Cortex of kidney (tissue), 1 donor: ENCODE results near the gene SMC3.

Source experiments
- DNase-seq: peaks from one replicate; lab custom pipeline; 2025; lab: John Stamatoyannopoulos, UW

The SMC3 gene

DNA sequence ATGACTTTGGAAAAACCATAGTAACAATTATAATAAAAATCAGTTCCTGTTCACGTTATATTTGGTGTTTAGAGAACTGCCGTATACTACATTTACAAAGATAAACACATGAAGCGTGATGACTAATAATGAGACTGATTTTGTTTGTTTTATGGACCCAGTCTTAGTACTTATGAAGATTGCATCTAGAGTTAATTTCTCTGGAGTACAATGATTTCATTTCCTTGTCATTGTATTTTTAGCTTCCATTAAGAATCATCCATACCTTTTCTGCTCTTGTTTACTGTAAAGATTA lies 79.6 kb downstream of the SMC3 start:
- DNase-seq: no peak

DNA sequence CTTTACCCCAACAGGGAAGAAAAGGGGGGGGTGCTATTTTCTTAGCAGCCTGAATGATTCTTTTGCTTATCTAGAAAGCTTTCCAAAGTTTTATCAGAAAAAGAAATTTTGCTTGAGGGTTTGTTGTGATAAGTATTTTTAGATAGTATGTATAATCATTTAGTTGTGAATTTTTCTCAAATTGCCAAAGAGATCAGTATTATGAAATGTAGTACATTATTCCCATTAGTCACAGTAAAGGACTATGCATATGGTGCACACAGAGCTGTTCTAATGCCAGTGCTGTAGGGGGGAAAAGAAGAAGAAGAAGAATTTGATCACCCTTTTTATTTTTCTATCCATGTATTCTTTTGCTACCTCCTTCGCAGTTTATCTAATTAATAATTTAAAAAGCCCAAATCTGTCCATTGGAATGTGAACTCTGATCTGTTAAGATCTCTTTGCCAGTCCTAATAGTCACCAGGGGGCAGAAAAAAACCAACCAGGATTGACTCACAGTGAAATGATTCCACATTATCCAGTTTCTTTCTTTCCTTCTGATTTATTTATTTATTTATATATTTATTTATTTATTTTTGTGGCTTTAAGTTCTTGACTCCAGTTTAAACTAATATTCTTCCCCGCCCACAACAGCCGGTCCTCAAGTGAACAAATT lies 81.3 kb downstream of the SMC3 start:
- DNase-seq: no peak

- DNase-seq: no peak
Observed at GRCh38 chr10:110649347-110650264, 82.1 kb downstream of the SMC3 start.

DNA sequence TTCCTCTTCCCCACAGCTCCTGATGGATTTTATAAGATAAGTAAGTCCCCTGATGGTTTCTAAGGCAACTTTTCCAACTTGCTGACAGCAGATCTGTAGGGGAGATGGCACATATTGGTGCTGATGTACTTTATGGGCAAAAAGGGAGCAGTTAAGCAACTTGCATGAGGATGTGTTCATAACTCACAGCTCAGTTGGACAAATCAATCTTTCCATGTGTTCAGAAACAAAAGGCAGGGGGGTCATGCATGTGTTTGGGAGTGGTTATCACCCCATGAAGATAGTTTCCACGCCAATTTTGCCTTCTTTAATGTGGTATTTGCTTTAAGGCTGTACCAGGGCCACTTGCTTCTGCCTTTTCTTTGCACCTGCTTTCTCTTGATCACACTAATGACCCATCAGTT lies 82.8 kb downstream of the SMC3 start:
- DNase-seq: no peak

DNA sequence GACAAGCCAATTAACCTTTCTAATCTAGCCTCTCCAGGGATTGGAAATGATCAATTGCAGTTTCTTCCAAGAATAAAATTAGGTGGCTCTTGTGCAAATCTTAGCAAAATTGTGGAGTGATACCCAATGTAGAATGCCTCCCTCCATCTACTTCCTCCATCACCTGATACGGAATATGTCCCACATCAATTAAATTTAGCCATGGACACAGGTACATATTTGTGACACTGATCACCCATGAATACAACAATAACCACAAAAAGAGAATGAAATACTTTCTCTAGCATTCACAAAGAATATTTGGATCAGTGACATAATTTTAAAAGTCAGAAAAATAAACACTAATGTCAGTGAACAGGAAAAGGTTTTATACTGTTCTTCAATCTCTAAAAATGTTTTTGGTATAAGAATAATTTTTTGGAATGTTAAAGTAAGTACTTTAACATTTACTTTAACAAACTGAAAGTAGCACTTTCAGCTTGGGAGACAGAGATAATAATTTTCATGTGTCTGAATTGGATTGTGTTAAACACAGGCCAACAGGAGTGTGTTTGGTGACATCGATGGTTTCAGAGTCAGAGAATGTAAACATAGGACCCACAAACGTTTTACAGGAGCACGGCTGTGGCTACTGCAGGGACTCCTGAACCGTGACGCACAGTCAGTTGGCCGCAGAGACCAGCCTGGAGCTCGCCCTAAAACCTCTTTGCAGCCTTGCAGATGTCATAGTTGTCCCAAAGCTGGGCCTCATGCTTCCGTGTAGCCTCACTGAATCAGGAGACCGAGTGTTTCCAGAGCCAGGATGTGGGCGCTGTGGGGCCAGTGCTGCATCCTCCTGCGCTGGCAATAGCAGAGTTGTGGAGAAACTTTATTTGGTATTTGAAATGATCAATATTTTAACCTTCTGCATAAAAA lies 83.8 kb downstream of the SMC3 start:
- DNase-seq: no peak

DNA sequence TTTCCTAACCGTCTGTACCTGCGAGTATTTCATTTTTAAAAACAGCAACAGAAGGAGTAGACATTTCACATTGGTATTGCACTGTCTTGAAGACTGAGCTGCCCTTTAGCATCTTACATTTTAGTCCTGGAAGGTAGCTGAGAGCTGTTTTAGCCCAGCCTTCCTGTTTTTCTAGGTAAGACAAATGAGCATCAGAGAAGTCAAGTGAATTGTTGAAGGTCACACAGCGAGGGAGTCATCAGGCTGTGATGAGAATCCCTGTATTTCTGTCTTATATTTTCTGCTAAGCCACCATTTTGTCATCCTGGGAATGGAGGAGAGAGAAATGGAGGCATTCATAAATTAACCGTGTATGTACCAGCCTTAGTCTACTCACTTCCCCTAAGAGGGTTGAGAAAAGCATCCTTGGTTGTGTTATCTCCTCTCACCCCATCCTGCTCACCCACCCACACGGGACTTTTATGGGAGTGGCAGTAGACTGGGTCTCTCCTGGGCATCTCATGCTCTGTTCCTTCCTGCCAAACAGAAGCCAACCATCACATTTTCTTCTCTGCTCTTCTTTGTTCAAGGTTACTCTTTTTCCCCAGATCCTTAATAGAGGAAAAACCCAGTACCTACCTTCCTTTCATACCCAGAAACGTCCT lies 85.1 kb downstream of the SMC3 start:
- no peak for DNase-seq
